ENCODE data around the gene NHLRC4. TPM values are rescaled to one million over a fixed set of nuclear protein-coding genes. Genes with fewer than 3 reads are reported as not detected.
A peak's percentile ranks its signal among the peaks of the same experiment; 100 is the strongest.

The NHLRC4 gene
- polyA plus RNA-seq, 3 donors: 0.29 to 0.57 (median 0.36) TPM

GRCh38 chr16:588889-589657 lies 22.3 kb downstream of the NHLRC4 start:
- peak overlapping the region; percentile 70 to 92 (median 86) for H3K4me3 ChIP-seq (replicated peaks in 1 of 3; ENCODE audit: low read depth in 2 of 3, low read length in 3 of 3)
- no peaks in the 10 kb centered on the region for H3K36me3 ChIP-seq (replicated peaks in 1 of 2; ENCODE audit: control insufficient read depth in 1 of 2, insufficient read depth in 2 of 2, low read length in 2 of 2)
- peak; percentile 89 to 97 (median 95) for DNase-seq
- Mint-ChIP-seq H3K4me1 (peaks cover 48% of the 10 kb centered on the region), H3K4me3 (peak overlapping the region; percentile 91 to 99), H3K36me3 (peaks cover 1 to 2% of the 10 kb centered on the region in 2 donors), H3K9me3 (peaks cover 0 to 3% (median 0%) of the 10 kb centered on the region in 7 donors), H3K27me3 (ENCODE audit: low read depth in 3 of 3) (peaks cover 2 to 16% (median 12%) of the 10 kb centered on the region in 3 donors), H3K27ac (peak overlapping the region; percentile 98 to 100 (median 99))
- H2AFZ ChIP-seq (ENCODE audit: insufficient read depth, low read depth, low read length, poor library complexity, severe bottlenecking): peak overlapping the region; percentile 86
- under 1% methylated on average over 107 of the region's 107 CpGs for WGBS (ENCODE audit: insufficient coverage)
- H4K20me1 ChIP-seq (ENCODE audit: insufficient read depth, low read length): peaks cover 13% of the 10 kb centered on the region
- no peaks in the 10 kb centered on the region for H3K9me3 ChIP-seq (replicated peaks in 1 of 2; ENCODE audit: control insufficient read depth in 1 of 2, insufficient read depth in 1 of 2, low read length in 2 of 2)
- peak overlapping the region; percentile 89 for H3K9ac ChIP-seq (ENCODE audit: insufficient read depth, low read length, poor library complexity, severe bottlenecking)
- TF ChIP-seq CTCF (IDR thresholded peaks at IDR 0.05): no peak
- H3K27ac ChIP-seq (ENCODE audit: low read depth in 1 of 2, low read length in 2 of 2): peak overlapping the region; percentile 86 to 91
- peaks cover 53 to 57% of the 10 kb centered on the region in 2 donors for H3K4me1 ChIP-seq (ENCODE audit: control insufficient read depth in 1 of 2, insufficient read depth in 2 of 2, low read length in 2 of 2)
- H3K4me2 ChIP-seq (replicated peaks; ENCODE audit: extremely low read depth, low read length, poor library complexity, severe bottlenecking): peak overlapping the region; percentile 78
- peaks cover 53% of the 10 kb centered on the region for H3K79me2 ChIP-seq (ENCODE audit: insufficient read depth, low read length)
- H3K27me3 ChIP-seq (ENCODE audit: control insufficient read depth in 2 of 2, insufficient read depth in 2 of 2, low read length in 2 of 2): peaks cover 0 to 7% of the 10 kb centered on the region in 2 donors
- intact Hi-C loops (cut with micrococcal nuclease): loop anchor here (2.0 to 5.0 kb wide), 3 partner anchors 48 to 93 kb away; partner anchors contain the start of genes JMJD8 (in 2 of the 2), METTL26 (in 2 of the 2), STUB1 (in 2 of the 2) and CAPN15 (in 1 of the 2)

- Mint-ChIP-seq H3K4me3 (peak within 1 kb of the TSS; percentile 91 to 99), H3K27ac (peak within 1 kb of the TSS; percentile 98 to 100 (median 99)), H3K27me3 (ENCODE audit: low read depth in 3 of 3) (peaks cover 3 to 15% (median 12%) of the 10 kb centered on the region in 3 donors), H3K36me3 (peaks cover 7 to 8% of the 10 kb centered on the region in 2 donors), H3K4me1 (peaks cover 55% of the 10 kb centered on the region), H3K9me3 (peaks cover 0 to 3% (median 0%) of the 10 kb centered on the region in 7 donors)
- H3K27ac ChIP-seq (ENCODE audit: low read depth in 1 of 2, low read length in 2 of 2): peak within 1 kb of the TSS; percentile 86 to 91
- peak within 1 kb of the TSS; percentile 87 for H3K4me2 ChIP-seq (replicated peaks; ENCODE audit: extremely low read depth, low read length, poor library complexity, severe bottlenecking)
- H3K4me1 ChIP-seq (ENCODE audit: control insufficient read depth in 1 of 2, insufficient read depth in 2 of 2, low read length in 2 of 2): peaks cover 58 to 63% of the 10 kb centered on the region in 2 donors
- no peaks in the 10 kb centered on the region for H3K9me3 ChIP-seq (replicated peaks in 1 of 2; ENCODE audit: control insufficient read depth in 1 of 2, insufficient read depth in 1 of 2, low read length in 2 of 2)
- intact Hi-C loops (cut with micrococcal nuclease): loop anchor here (2.0 to 5.0 kb wide), 3 partner anchors 47 to 93 kb away; partner anchors contain the start of genes JMJD8 (in 2 of the 2), METTL26 (in 2 of the 2), STUB1 (in 2 of the 2) and CAPN15 (in 1 of the 2)
- H4K20me1 ChIP-seq (ENCODE audit: insufficient read depth, low read length): peaks cover 19% of the 10 kb centered on the region
- H3K4me3 ChIP-seq (replicated peaks in 1 of 3; ENCODE audit: low read depth in 2 of 3, low read length in 3 of 3): peak within 1 kb of the TSS; percentile 85 to 92 (median 86)
- H3K36me3 ChIP-seq (replicated peaks in 1 of 2; ENCODE audit: control insufficient read depth in 1 of 2, insufficient read depth in 2 of 2, low read length in 2 of 2): no peaks in the 10 kb centered on the region
- peak within 1 kb of the TSS; percentile 86 for H2AFZ ChIP-seq (ENCODE audit: insufficient read depth, low read depth, low read length, poor library complexity, severe bottlenecking)
- under 1% methylated on average over 67 of the region's 67 CpGs for WGBS (ENCODE audit: insufficient coverage)
- H3K79me2 ChIP-seq (ENCODE audit: insufficient read depth, low read length): peaks cover 59% of the 10 kb centered on the region
- H3K27me3 ChIP-seq (ENCODE audit: control insufficient read depth in 2 of 2, insufficient read depth in 2 of 2, low read length in 2 of 2): peaks cover 0 to 7% of the 10 kb centered on the region in 2 donors
- peak; percentile 96 to 100 (median 99) for DNase-seq
- TF ChIP-seq CTCF (IDR thresholded peaks at IDR 0.05): no peak
- peak within 1 kb of the TSS; percentile 89 for H3K9ac ChIP-seq (ENCODE audit: insufficient read depth, low read length, poor library complexity, severe bottlenecking)
These were observed 22.9 kb downstream of the NHLRC4 start, which contains the start of gene RAB40C for GRCh38 chr16:589658-590187. Gene RAB40C, plus strand, starts transcription at chr16:590066. Its CDS starts 226 bp downstream, at chr16:590292.

All from CD14-positive monocyte (primary cell).